Measurements from ENCODE around the gene VCL. TPM values are rescaled to one million over a fixed set of nuclear protein-coding genes. Genes with fewer than 3 reads are reported as not detected.
A peak's percentile ranks its signal among the peaks of the same experiment; 100 is the strongest.

The VCL gene
- total and polyA plus RNA-seq, 12 donors = 117 to 369 (median 237) TPM

- WGBS, 2 donors = 82 to 86% methylated on average over 11 of the region's 11 CpGs
- Histone ChIP-seq H3K27me3 (no peaks in the 10 kb centered on the region), H3K4me1 (peaks cover 0 to 7% (median 0%) of the 10 kb centered on the region in 9 donors), H3K36me3 (peaks cover 3 to 100% (median 92%) of the 10 kb centered on the region in 9 donors), H3K9me3 (no peaks in the 10 kb centered on the region), H3K4me3 (no peak overlapping the region), H3K27ac (peak overlapping the region in 1 of 10 donors; percentile 16)
- ATAC-seq (peak in 3 of 8 donors; percentile 44 to 50 (median 49)), DNase-seq (no peak)
- intact Hi-C loops (cut with DNase I) = no loop called here
- TF ChIP-seq CTCF (IDR thresholded peaks at IDR 0.05) = peak in 6 of 9 donors; percentile 10 to 44 (median 38)
These were observed 105.8 kb downstream of the VCL start for GRCh38 chr10:74103560-74104258.

DNA sequence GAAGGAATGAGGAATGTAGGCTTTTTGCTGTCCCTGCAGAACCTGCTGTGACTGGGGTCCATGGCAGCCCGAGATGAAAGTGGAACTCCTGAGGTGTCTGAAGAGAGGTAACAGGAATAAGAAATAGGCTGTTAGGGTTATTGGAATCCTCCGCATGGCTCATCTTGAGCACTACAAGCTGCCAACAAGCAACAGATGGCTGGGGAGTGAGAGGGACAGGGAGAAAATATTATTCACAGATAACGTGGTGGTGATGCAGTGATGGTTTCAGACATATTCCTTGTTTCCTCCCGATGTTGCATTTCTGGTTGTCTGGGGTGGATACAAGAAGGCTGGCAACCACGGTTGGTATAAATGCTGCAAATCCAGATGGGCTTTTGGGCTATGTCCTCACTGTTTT, 106.6 kb downstream of the VCL start:
- ATAC-seq (no peak), DNase-seq (no peak)
- intact Hi-C loops (cut with DNase I) = no loop called here
- Histone ChIP-seq H3K36me3 (peaks cover 3 to 100% (median 90%) of the 10 kb centered on the region in 9 donors), H3K9me3 (no peaks in the 10 kb centered on the region), H3K4me3 (no peak overlapping the region), H3K27ac (no peak overlapping the region), H3K27me3 (no peaks in the 10 kb centered on the region), H3K4me1 (peaks cover 0 to 9% (median 0%) of the 10 kb centered on the region in 9 donors)
- 83 to 87% methylated on average over 5 of the region's 5 CpGs for WGBS, 2 donors
- TF ChIP-seq CTCF (IDR thresholded peaks at IDR 0.05) = no peak

DNA sequence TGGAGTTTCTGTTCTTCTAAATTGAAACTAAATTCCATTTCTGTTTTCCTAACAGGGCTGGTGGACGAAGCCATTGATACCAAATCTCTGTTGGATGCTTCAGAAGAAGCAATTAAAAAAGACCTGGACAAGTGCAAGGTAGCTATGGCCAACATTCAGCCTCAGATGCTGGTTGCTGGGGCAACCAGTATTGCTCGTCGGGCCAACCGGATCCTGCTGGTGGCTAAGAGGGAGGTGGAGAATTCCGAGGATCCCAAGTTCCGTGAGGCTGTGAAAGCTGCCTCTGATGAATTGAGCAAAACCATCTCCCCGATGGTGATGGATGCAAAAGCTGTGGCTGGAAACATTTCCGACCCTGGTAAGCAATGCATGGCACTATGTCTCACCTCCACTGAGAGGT, 107.1 kb downstream of the VCL start:
- H3K36me3 ChIP-seq = peaks cover 3 to 100% (median 90%) of the 10 kb centered on the region in 9 donors
- DNase-seq (no peak), ATAC-seq (no peak)
- TF ChIP-seq CTCF (IDR thresholded peaks at IDR 0.05) = no peak
- no peak overlapping the region for H3K4me3 ChIP-seq
- H3K4me1 ChIP-seq = peaks cover 0 to 14% (median 0%) of the 10 kb centered on the region in 9 donors
- no peak overlapping the region for H3K27ac ChIP-seq
- WGBS, 2 donors = 89 to 92% methylated on average over 8 of the region's 8 CpGs
- intact Hi-C loops (cut with DNase I) = no loop called here
- H3K27me3 ChIP-seq = no peaks in the 10 kb centered on the region
- no peaks in the 10 kb centered on the region for H3K9me3 ChIP-seq

DNA sequence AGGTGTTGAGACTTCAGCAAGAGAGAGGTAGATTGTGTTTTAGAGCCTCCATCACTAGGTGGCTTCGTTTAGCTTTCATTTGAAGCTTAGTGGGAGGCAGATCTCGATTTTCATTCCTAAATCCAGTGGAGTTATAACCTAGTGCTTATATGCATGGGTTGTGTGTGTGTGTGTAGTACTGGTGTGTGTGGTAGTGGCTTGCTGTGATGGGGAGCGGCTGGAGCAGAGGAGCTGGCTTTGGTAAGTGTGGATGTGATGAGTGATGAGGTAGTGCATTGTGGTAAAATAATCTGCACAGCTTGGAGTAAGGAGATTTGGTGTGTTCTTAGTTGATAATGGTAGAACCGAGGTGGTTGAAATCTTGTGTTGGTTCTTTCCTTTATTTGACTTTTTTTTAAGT, 109.5 kb downstream of the VCL start:
- 56 to 75% methylated on average over 4 of the region's 4 CpGs for WGBS, 2 donors
- DNase-seq (no peak), ATAC-seq (no peak)
- H3K27me3 ChIP-seq = no peaks in the 10 kb centered on the region
- intact Hi-C loops (cut with DNase I) = no loop called here
- no peaks in the 10 kb centered on the region for H3K9me3 ChIP-seq
- peaks cover 0 to 23% (median 0%) of the 10 kb centered on the region in 9 donors for H3K4me1 ChIP-seq
- H3K4me3 ChIP-seq = no peak overlapping the region
- H3K36me3 ChIP-seq = peaks cover 3 to 100% (median 90%) of the 10 kb centered on the region in 9 donors
- no peak overlapping the region for H3K27ac ChIP-seq
- TF ChIP-seq CTCF (IDR thresholded peaks at IDR 0.05) = no peak
